GM23248 (cell line): ENCODE measurements around the gene ISCU. TPM values are rescaled to one million over a fixed set of nuclear protein-coding genes. Genes with fewer than 3 reads are reported as not detected.

Source experiments
- DNase-seq: peaks from one replicate; pipeline ENCODE4 v3.0.0-alpha.2; 2015
- H2AFZ ChIP-seq: fragments of 200-600 bp; sonication (generic); 2 replicates; pipeline ENCODE4 v1.6.1; 2016; ENCODE audit warnings: antibody characterized with exemption
- H3F3A ChIP-seq: fragments of 200-600 bp; sonication (generic); 2 replicates; pipeline ENCODE4 v1.6.1; 2016; ENCODE audit warnings: mild to moderate bottlenecking, antibody characterized with exemption, mixed run types; ENCODE audit not compliant: insufficient read depth
- H3K27ac ChIP-seq: fragments of 200-600 bp; sonication (generic); 2 replicates; pipeline ENCODE4 v1.5.1; 2016; ENCODE audit warnings: mild to moderate bottlenecking
- H3K27me3 ChIP-seq: fragments of 200-600 bp; sonication (generic); replicated peaks from 2 replicates; pipeline ENCODE4 v1.6.1; 2016; ENCODE audit warnings: mild to moderate bottlenecking; ENCODE audit not compliant: insufficient read depth
- H3K36me3 ChIP-seq: fragments of 200-600 bp; sonication (generic); 2 replicates; pipeline ENCODE4 v1.6.1; 2016; ENCODE audit warnings: low read depth, mild to moderate bottlenecking
- H3K4me1 ChIP-seq: fragments of 200-600 bp; sonication (generic); 2 replicates; pipeline ENCODE4 v1.6.1; 2016; ENCODE audit warnings: mild to moderate bottlenecking; ENCODE audit not compliant: insufficient read depth
- H3K4me2 ChIP-seq: fragments of 200-600 bp; sonication (generic); one replicate; pipeline ENCODE4 v1.6.1; 2016; ENCODE audit warnings: mild to moderate bottlenecking; ENCODE audit not compliant: unreplicated experiment
- H3K4me3 ChIP-seq: fragments of 200-600 bp; sonication (generic); 2 replicates; pipeline ENCODE4 v1.5.1; 2016; ENCODE audit warnings: mild to moderate bottlenecking
- H3K79me2 ChIP-seq: fragments of 200-600 bp; sonication (generic); 2 replicates; pipeline ENCODE4 v1.6.1; 2016; ENCODE audit warnings: mild to moderate bottlenecking; ENCODE audit not compliant: insufficient read depth
- H3K9ac ChIP-seq: fragments of 200-600 bp; sonication (generic); 2 replicates; pipeline ENCODE4 v1.6.1; 2016; ENCODE audit warnings: mild to moderate bottlenecking
- H3K9me2 ChIP-seq: fragments of 200-600 bp; sonication (generic); 2 replicates; pipeline ENCODE4 v1.6.1; 2016; ENCODE audit warnings: mixed run types, mild to moderate bottlenecking, moderate library complexity; ENCODE audit not compliant: insufficient read depth
- H3K9me3 ChIP-seq: fragments of 200-600 bp; sonication (generic); one replicate; pipeline ENCODE4 v1.6.1; 2017; ENCODE audit warnings: low read depth
- H4K20me1 ChIP-seq: fragments of 200-600 bp; sonication (generic); 2 replicates; pipeline ENCODE4 v1.6.0; 2016; ENCODE audit not compliant: insufficient read depth
- EZH2 ChIP-seq: fragments of 200-600 bp; sonication (generic); IDR thresholded peaks from 2 replicates; pipeline ENCODE4 v1.6.1; 2018; ENCODE audit warnings: antibody characterized with exemption, mild to moderate bottlenecking; ENCODE audit not compliant: insufficient read depth, poor library complexity, severe bottlenecking
- EZH2phosphoT487 ChIP-seq: fragments of 200-600 bp; sonication (generic); IDR thresholded peaks from 2 replicates; pipeline ENCODE4 v1.6.1; 2018; ENCODE audit warnings: antibody characterized with exemption, moderate library complexity, mild to moderate bottlenecking, low read depth; ENCODE audit not compliant: insufficient read depth
- WGBS, 2 experiments: methylation state at CpG; one replicate each; pipeline ENCODE4 v1.1.6; 2015 to 2017; ENCODE audit warnings: low lambda C conversion rate in 2 of 2, low coverage in 1 of 2; ENCODE audit errors: missing lambda C conversion rate in 2 of 2; 5-methylcytosine and 5-hydroxymethylcytosine counted together
- in situ Hi-C: fragments of 300-500 bp; cut with MboI; formaldehyde crosslinking; loops from 2 replicates; pipeline ENCODE4 v1.15.0; 2020
- polyA plus RNA-seq: library from polyadenylated mRNA; unstranded; fragments of >200 nt; fragmentation: Nextera tagmentation; extraction: Ambion mirVana; gene quantifications from 2 replicates; pipeline ENCODE4 v1.2.1, GENCODE V29; 2016
- total RNA-seq: library from RNA; depleted of rRNA; stranded (reverse); fragments of >200 nt; shearing (Covaris generic); gene quantifications from 2 replicates; pipeline ENCODE4 v1.2.3, GENCODE V29; 2014

The ISCU gene
- total and polyA plus RNA-seq, 2 experiments from 2014 or later = 159 to 237 TPM

GRCh38 chr12:108542320-108542719 lies 20.1 kb upstream of the ISCU start:
- Histone ChIP-seq H3K79me2 (peaks cover 96% of the 10 kb centered on the region), H3K4me2 (no peak overlapping the region), H3K9me3 (no peaks in the 10 kb centered on the region), H3K27me3 (no peaks in the 10 kb centered on the region), H2AFZ (no peak overlapping the region), H3K36me3 (peaks cover 38% of the 10 kb centered on the region), H3K4me3 (no peak overlapping the region), H3K9ac (peak overlapping the region; percentile 73; the same call in 1 of the 2 replicates), H3K9me2 (no peaks in the 10 kb centered on the region), H3K27ac (peak overlapping the region; percentile 71; the same call in 1 of the 2 replicates), H4K20me1 (no peaks in the 10 kb centered on the region), H3K4me1 (peaks cover 7% of the 10 kb centered on the region; the same call in 1 of the 2 replicates), H3F3A (peaks cover 13% of the 10 kb centered on the region; the same call in 1 of the 2 replicates)
- in situ Hi-C loops = no loop called here
- TF ChIP-seq EZH2 (no peak), EZH2phosphoT487 (no peak)
- 53 to 61% methylated on average over 4 of the region's 4 CpGs for WGBS, 2 experiments
- peak; percentile 36 for DNase-seq

GRCh38 chr12:108543652-108544051 lies 18.7 kb upstream of the ISCU start:
- Histone ChIP-seq H3K4me3 (no peak overlapping the region), H3K4me2 (no peak overlapping the region), H3K27ac (no peak overlapping the region), H2AFZ (no peak overlapping the region), H3K79me2 (peaks cover 97% of the 10 kb centered on the region), H4K20me1 (no peaks in the 10 kb centered on the region), H3K9me3 (no peaks in the 10 kb centered on the region), H3K27me3 (no peaks in the 10 kb centered on the region), H3K9ac (no peak overlapping the region), H3K36me3 (peaks cover 38% of the 10 kb centered on the region; the same call in 1 of the 2 replicates), H3F3A (peaks cover 13% of the 10 kb centered on the region; the same call in 1 of the 2 replicates), H3K4me1 (peaks cover 7% of the 10 kb centered on the region; the same call in 1 of the 2 replicates), H3K9me2 (no peaks in the 10 kb centered on the region)
- 47 to 50% methylated on average over 3 of the region's 3 CpGs for WGBS, 2 experiments
- peak; percentile 30 for DNase-seq
- TF ChIP-seq EZH2 = no peak
- TF ChIP-seq EZH2phosphoT487 = no peak
- in situ Hi-C loops = no loop called here

GRCh38 chr12:108547686-108548085 lies 14.7 kb upstream of the ISCU start:
- Histone ChIP-seq H3K9ac (no peak overlapping the region), H4K20me1 (peaks cover 11% of the 10 kb centered on the region), H3K9me2 (no peaks in the 10 kb centered on the region), H2AFZ (no peak overlapping the region), H3K27me3 (no peaks in the 10 kb centered on the region), H3K36me3 (peaks cover 43% of the 10 kb centered on the region; the same call in 1 of the 2 replicates), H3K27ac (no peak overlapping the region), H3K9me3 (no peaks in the 10 kb centered on the region), H3K4me2 (no peak overlapping the region), H3K4me3 (no peak overlapping the region), H3F3A (peaks cover 20% of the 10 kb centered on the region; the same call in 1 of the 2 replicates), H3K79me2 (peaks cover 97% of the 10 kb centered on the region), H3K4me1 (peaks cover 16% of the 10 kb centered on the region)
- in situ Hi-C loops = no loop called here
- TF ChIP-seq EZH2phosphoT487 = no peak
- no peak for TF ChIP-seq EZH2
- DNase-seq = no peak
- 79% methylated on average over 9 of the region's 9 CpGs for WGBS, 2 experiments

GRCh38 chr12:108548954-108549521 lies 13.4 kb upstream of the ISCU start:
- Histone ChIP-seq H2AFZ (no peak overlapping the region), H3K4me3 (no peak overlapping the region), H3K9me3 (no peaks in the 10 kb centered on the region), H3K4me2 (no peak overlapping the region), H4K20me1 (peaks cover 14% of the 10 kb centered on the region), H3F3A (peaks cover 20% of the 10 kb centered on the region; the same call in 1 of the 2 replicates), H3K4me1 (peaks cover 16% of the 10 kb centered on the region), H3K79me2 (peaks cover 99% of the 10 kb centered on the region), H3K27me3 (no peaks in the 10 kb centered on the region), H3K36me3 (peaks cover 38% of the 10 kb centered on the region; the same call in 1 of the 2 replicates), H3K9ac (no peak overlapping the region), H3K27ac (no peak overlapping the region), H3K9me2 (no peaks in the 10 kb centered on the region)
- DNase-seq = no peak
- whole genome bisulfite sequencing, 2 experiments = 61 to 62% methylated on average over 7 of the region's 7 CpGs
- in situ Hi-C loops = no loop called here
- TF ChIP-seq EZH2 (no peak), EZH2phosphoT487 (no peak)
